Left lung (tissue), 10 donors: ENCODE measurements around the gene CD7. TPM values are rescaled to one million over a fixed set of nuclear protein-coding genes. Genes with fewer than 3 reads are reported as not detected.

Source experiments
- ATAC-seq: fragments of 200-7000 bp; cut with Tn5 transposase; one replicate; pipeline ENCODE4 v1.9.1; 2020; ENCODE audit warnings: moderate library complexity
- DNase-seq, 4 donors: peaks; one replicate each; pipeline ENCODE4 v3.0.0-alpha.2; 2013 to 2020
- H3K27ac ChIP-seq, 2 donors: fragments of 200-600 bp; sonication (generic) in 1 of 2; one replicate each; pipeline versions ENCODE4 v1.5.0 to v1.8.0; 2020 to 2021
- H3K27me3 ChIP-seq, 2 donors: fragments of 200-600 bp; sonication (generic) in 1 of 2; one replicate each; pipeline versions ENCODE4 v1.5.0 to v1.8.0; 2020 to 2021
- H3K36me3 ChIP-seq, 2 donors: fragments of 200-600 bp; sonication (generic) in 1 of 2; one replicate each; pipeline versions ENCODE4 v1.5.0 to v1.8.0; 2020 to 2021
- H3K4me1 ChIP-seq, 2 donors: fragments of 200-600 bp; one replicate each; pipeline ENCODE4 v1.8.0; 2021
- H3K4me3 ChIP-seq, 2 donors: fragments of 200-600 bp; sonication (generic) in 1 of 2; one replicate each; pipeline versions ENCODE4 v1.5.0 to v1.8.0; 2020 to 2021; ENCODE audit warnings: mild to moderate bottlenecking in 1 of 2
- H3K9me3 ChIP-seq, 2 donors: fragments of 200-600 bp; sonication (generic) in 1 of 2; one replicate each; pipeline versions ENCODE4 v1.5.0 to v1.8.0; 2020 to 2021
- CTCF ChIP-seq, 2 donors: fragments of 200-600 bp; sonication (generic) in 1 of 2; IDR thresholded peaks; one replicate each; pipeline versions ENCODE4 v1.5.0 to v1.8.0; 2021; ENCODE audit warnings: antibody characterized with exemption in 2 of 2
- intact Hi-C, 2 donors: fragments of 100-400 bp; cut with DNase I; formaldehyde crosslinking; loops; one replicate each; pipeline versions ENCODE4 v1.11.2 to v1.14.2; 2022
- polyA plus RNA-seq, 6 donors: library from polyadenylated mRNA; unstranded; fragments of 120-200 nt; gene quantifications; one replicate each; pipeline ENCODE4 v1.2.1, GENCODE V29; 2013; ENCODE audit not compliant: insufficient read length in 6 of 6
- total RNA-seq, 2 donors: library from RNA; stranded (reverse); fragmentation: NEBNext Ultra II Directional; extraction: Animal tissue kit (Norgen Biotek cat#: 25700); gene quantifications; one replicate each; pipeline ENCODE4 v1.2.1, GENCODE V29; 2021
- donor health status: DM: no; HTN: yes; CAD: no.
- donor health status: DM: no; HTN: no; CAD: no.

CD7 gene
- total and polyA plus RNA-seq, 8 donors: 1.1 to 6.6 (median 1.7) TPM

- intact Hi-C loops: loop anchor here in 1 of 2 donors (5.0 kb wide), 1 partner anchor 86 kb away; no protein-coding TSS in a partner anchor
- ATAC-seq: no peak
Measured at GRCh38 chr17:82323514-82324234, 6.3 kb upstream of the CD7 start.

GRCh38 chr17:82322526-82323453 lies 5.4 kb upstream of the CD7 start:
- intact Hi-C loops: loop anchor here in 1 of 2 donors (5.0 kb wide), 1 partner anchor 85 kb away; no protein-coding TSS in a partner anchor
- H3K27me3 ChIP-seq: peaks cover 0 to 31% of the 10 kb centered on the region in 2 donors
- H3K9me3 ChIP-seq: no peaks in the 10 kb centered on the region
- H3K27ac ChIP-seq: no peak overlapping the region
- DNase-seq (no peak), ATAC-seq (no peak)
- H3K4me1 ChIP-seq: peaks cover 0 to 12% of the 10 kb centered on the region in 2 donors
- H3K36me3 ChIP-seq: peaks cover 0 to 18% of the 10 kb centered on the region in 2 donors
- no peak for TF ChIP-seq CTCF (IDR thresholded peaks at IDR 0.05)
- no peak overlapping the region for H3K4me3 ChIP-seq

More at GRCh38 chr17:82323514-82324234, 6.3 kb upstream of the CD7 start:
- Histone ChIP-seq H3K4me1 (peaks cover 0 to 12% of the 10 kb centered on the region in 2 donors), H3K36me3 (peaks cover 0 to 24% of the 10 kb centered on the region in 2 donors), H3K9me3 (no peaks in the 10 kb centered on the region), H3K27ac (no peak overlapping the region), H3K4me3 (no peak overlapping the region), H3K27me3 (peaks cover 0 to 31% of the 10 kb centered on the region in 2 donors)
- TF ChIP-seq CTCF (IDR thresholded peaks at IDR 0.05): no peak
- no peak for DNase-seq

GRCh38 chr17:82321947-82322466 lies 4.6 kb upstream of the CD7 start:
- H3K4me1 ChIP-seq: peaks cover 0 to 12% of the 10 kb centered on the region in 2 donors
- no peak for ATAC-seq

More at GRCh38 chr17:82321947-82322466, 4.6 kb upstream of the CD7 start:
- Histone ChIP-seq H3K4me3 (no peak overlapping the region), H3K27me3 (peaks cover 0 to 33% of the 10 kb centered on the region in 2 donors), H3K27ac (no peak overlapping the region), H3K9me3 (no peaks in the 10 kb centered on the region), H3K36me3 (peaks cover 0 to 18% of the 10 kb centered on the region in 2 donors)
- DNase-seq: no peak
- TF ChIP-seq CTCF (IDR thresholded peaks at IDR 0.05): no peak
- intact Hi-C loops: loop anchor here in 1 of 2 donors (5.0 kb wide), 1 partner anchor 85 kb away; no protein-coding TSS in a partner anchor
